ENCODE data around the gene FBXW7. TPM values are rescaled to one million over a fixed set of nuclear protein-coding genes. Genes with fewer than 3 reads are reported as not detected.
A peak's percentile ranks its signal among the peaks of the same experiment; 100 is the strongest.

The FBXW7 gene
- total RNA-seq, 2 donors from 2014 or later: 29.3 to 29.5 TPM

- H3K9ac ChIP-seq (ENCODE audit: low read depth in 2 of 2, low read length in 2 of 2): peak overlapping the region in 1 of 2 donors; percentile 22
- no peaks in the 10 kb centered on the region for H3K9me3 ChIP-seq
- no peaks in the 10 kb centered on the region for H3K36me3 ChIP-seq
- DNase-seq: peak; percentile 28
- H3K4me3 ChIP-seq: no peak overlapping the region
- H3K4me1 ChIP-seq: no peaks in the 10 kb centered on the region
- H3K27ac ChIP-seq: peak overlapping the region; percentile 34
- no peaks in the 10 kb centered on the region for H3K27me3 ChIP-seq
- TF ChIP-seq, protein P1, sequence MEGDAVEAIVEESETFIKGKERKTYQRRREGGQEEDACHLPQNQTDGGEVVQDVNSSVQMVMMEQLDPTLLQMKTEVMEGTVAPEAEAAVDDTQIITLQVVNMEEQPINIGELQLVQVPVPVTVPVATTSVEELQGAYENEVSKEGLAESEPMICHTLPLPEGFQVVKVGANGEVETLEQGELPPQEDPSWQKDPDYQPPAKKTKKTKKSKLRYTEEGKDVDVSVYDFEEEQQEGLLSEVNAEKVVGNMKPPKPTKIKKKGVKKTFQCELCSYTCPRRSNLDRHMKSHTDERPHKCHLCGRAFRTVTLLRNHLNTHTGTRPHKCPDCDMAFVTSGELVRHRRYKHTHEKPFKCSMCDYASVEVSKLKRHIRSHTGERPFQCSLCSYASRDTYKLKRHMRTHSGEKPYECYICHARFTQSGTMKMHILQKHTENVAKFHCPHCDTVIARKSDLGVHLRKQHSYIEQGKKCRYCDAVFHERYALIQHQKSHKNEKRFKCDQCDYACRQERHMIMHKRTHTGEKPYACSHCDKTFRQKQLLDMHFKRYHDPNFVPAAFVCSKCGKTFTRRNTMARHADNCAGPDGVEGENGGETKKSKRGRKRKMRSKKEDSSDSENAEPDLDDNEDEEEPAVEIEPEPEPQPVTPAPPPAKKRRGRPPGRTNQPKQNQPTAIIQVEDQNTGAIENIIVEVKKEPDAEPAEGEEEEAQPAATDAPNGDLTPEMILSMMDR (IDR thresholded peaks at IDR 0.05): no peak
- intact Hi-C loops (cut with DNase I): no loop called here
Measured at GRCh38 chr4:152352622-152353116, 183.2 kb downstream of the FBXW7 start.

DNA sequence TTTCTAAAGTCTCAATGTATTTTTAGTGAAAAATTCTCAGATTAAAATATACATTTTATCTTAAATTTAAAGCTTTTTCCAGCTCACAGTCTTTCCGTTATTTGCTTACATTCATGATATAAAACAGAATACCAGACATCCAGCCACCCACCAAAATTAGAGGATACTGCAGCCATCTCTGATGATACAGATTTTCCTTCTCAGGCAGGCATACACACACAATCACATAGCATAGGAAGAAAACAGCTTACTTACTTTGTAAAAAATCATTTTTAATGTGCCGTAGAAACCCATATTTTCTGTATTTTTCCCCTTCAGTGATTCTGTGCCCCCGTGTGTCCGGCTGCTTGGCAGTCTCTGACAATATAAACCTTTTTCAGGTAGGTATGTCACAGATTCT lies 183.7 kb downstream of the FBXW7 start:
- TF ChIP-seq, protein P1 (IDR thresholded peaks at IDR 0.05): no peak
- no peak for DNase-seq
- Histone ChIP-seq H3K36me3 (no peaks in the 10 kb centered on the region), H3K9ac (ENCODE audit: low read depth in 2 of 2, low read length in 2 of 2) (peak overlapping the region in 1 of 2 donors; percentile 22), H3K9me3 (no peaks in the 10 kb centered on the region), H3K4me3 (no peak overlapping the region), H3K4me1 (no peaks in the 10 kb centered on the region), H3K27me3 (no peaks in the 10 kb centered on the region), H3K27ac (peak overlapping the region; percentile 34)
- intact Hi-C loops (cut with DNase I): no loop called here

GRCh38 chr4:152351080-152351479 lies 184.8 kb downstream of the FBXW7 start:
- Histone ChIP-seq H3K4me3 (no peak overlapping the region), H3K9me3 (no peaks in the 10 kb centered on the region), H3K36me3 (no peaks in the 10 kb centered on the region), H3K27me3 (no peaks in the 10 kb centered on the region), H3K9ac (ENCODE audit: low read depth in 2 of 2, low read length in 2 of 2) (no peak overlapping the region), H3K27ac (no peak overlapping the region), H3K4me1 (no peaks in the 10 kb centered on the region)
- intact Hi-C loops (cut with DNase I): no loop called here
- DNase-seq: no peak
- TF ChIP-seq, protein P1 (IDR thresholded peaks at IDR 0.05): no peak

DNA sequence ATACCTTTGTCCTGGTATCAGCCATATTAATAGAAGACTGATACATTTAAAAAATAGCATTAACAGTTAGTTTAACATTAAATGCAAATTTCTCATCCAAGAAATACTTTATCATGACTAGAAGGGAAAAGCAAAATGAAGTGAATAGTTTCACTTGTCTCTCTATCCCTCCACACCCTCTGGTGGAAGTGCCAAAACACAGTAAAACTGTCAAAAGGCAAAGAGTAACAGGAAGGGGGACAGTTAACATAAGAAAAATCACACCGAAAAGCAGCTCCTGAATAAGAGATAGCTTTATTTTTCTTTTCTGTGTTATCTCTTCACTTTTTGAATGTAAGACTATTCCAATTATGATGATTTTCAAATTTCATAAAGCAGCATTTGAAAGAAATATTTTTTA lies 187.2 kb downstream of the FBXW7 start:
- intact Hi-C loops (cut with DNase I): no loop called here
- no peak overlapping the region for H3K4me3 ChIP-seq
- H3K36me3 ChIP-seq: no peaks in the 10 kb centered on the region
- no peak for DNase-seq
- no peaks in the 10 kb centered on the region for H3K4me1 ChIP-seq
- no peaks in the 10 kb centered on the region for H3K27me3 ChIP-seq
- no peak overlapping the region for H3K27ac ChIP-seq
- TF ChIP-seq, protein P1 (IDR thresholded peaks at IDR 0.05): no peak
- no peaks in the 10 kb centered on the region for H3K9me3 ChIP-seq
- H3K9ac ChIP-seq (ENCODE audit: low read depth in 2 of 2, low read length in 2 of 2): no peak overlapping the region

- Histone ChIP-seq H3K4me3 (no peak overlapping the region), H3K9me3 (no peaks in the 10 kb centered on the region), H3K27ac (no peak overlapping the region), H3K36me3 (no peaks in the 10 kb centered on the region), H3K4me1 (no peaks in the 10 kb centered on the region), H3K27me3 (no peaks in the 10 kb centered on the region), H3K9ac (ENCODE audit: low read depth in 2 of 2, low read length in 2 of 2) (no peak overlapping the region)
- intact Hi-C loops (cut with DNase I): no loop called here
- TF ChIP-seq, protein P1 (IDR thresholded peaks at IDR 0.05): no peak
- no peak for DNase-seq
Measured at GRCh38 chr4:152346979-152347378, 188.9 kb downstream of the FBXW7 start.

Measured in colonic mucosa (tissue), 4 donors.